AG10803 (cell line): ENCODE results near the gene ZC3H8.
"Not testable (repeated sequence)": the region's sequence is repeated elsewhere in the genome, so short reads cannot be mapped to it uniquely, and the experiment has no call there.

Source experiments
- DNase-seq: peaks from one replicate; pipeline ENCODE4 v3.0.0; 2010; ENCODE audit warnings: low read depth
- H3K4me3 ChIP-seq: 2 replicates; pipeline ENCODE4 v1.5.1; 2011; ENCODE audit warnings: mild to moderate bottlenecking, low read length, control low read depth
- TF ChIP-seq, protein P1 (sequence below): conservative IDR thresholded peaks from 2 replicates; pipeline ENCODE4 v1.5.1; 2011; ENCODE audit warnings: mild to moderate bottlenecking, low read length, control low read depth, inconsistent platforms

The ZC3H8 gene

GRCh38 chr2:112293636-112294401 lies 39.0 kb upstream of the ZC3H8 start:
- no peak for DNase-seq
- TF ChIP-seq, protein P1, sequence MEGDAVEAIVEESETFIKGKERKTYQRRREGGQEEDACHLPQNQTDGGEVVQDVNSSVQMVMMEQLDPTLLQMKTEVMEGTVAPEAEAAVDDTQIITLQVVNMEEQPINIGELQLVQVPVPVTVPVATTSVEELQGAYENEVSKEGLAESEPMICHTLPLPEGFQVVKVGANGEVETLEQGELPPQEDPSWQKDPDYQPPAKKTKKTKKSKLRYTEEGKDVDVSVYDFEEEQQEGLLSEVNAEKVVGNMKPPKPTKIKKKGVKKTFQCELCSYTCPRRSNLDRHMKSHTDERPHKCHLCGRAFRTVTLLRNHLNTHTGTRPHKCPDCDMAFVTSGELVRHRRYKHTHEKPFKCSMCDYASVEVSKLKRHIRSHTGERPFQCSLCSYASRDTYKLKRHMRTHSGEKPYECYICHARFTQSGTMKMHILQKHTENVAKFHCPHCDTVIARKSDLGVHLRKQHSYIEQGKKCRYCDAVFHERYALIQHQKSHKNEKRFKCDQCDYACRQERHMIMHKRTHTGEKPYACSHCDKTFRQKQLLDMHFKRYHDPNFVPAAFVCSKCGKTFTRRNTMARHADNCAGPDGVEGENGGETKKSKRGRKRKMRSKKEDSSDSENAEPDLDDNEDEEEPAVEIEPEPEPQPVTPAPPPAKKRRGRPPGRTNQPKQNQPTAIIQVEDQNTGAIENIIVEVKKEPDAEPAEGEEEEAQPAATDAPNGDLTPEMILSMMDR, result no peak
- H3K4me3 ChIP-seq, result no peak overlapping the region

DNA sequence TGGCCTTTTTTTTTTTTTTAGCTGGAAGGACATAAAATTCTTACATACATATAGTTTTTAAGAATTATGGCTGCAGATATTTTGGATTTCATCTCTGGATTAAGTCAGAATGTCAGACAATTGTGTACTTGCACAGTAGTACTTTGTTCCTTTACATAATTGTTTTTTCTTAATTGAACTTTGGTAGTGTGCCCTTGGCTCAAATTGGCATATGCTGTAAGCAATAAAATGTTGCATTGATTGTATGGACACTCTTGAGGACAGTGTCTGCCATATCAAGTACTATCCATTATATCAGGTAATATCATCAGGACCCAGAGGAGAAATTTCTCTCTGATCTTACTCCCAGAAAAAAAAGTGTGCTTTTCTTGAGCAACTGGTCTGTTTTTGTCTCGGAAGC lies 35.8 kb upstream of the ZC3H8 start:
- TF ChIP-seq, protein P1, result no peak
- H3K4me3 ChIP-seq, result no peak overlapping the region
- no peak for DNase-seq

DNA sequence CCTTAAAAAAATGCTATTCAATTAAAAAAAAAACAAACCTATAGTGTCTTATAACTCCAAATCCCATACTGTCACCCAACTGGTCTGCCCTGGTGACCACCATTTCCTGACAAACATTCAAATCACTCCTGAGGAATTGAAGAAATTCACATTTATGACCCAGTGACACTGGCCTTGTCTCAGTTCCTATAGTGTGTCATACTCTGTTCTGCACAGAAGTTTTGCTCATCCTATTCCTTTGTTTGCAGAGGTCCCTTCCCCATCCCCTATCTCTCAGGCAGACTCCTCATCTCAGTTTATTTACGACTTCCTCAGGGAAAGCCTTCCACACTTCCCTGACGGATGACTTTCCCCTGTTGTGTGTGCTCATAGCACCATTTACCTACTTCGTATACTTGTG lies 35.2 kb upstream of the ZC3H8 start:
- H3K4me3 ChIP-seq, result no peak overlapping the region
- TF ChIP-seq, protein P1, result no peak
- DNase-seq, result no peak

DNA sequence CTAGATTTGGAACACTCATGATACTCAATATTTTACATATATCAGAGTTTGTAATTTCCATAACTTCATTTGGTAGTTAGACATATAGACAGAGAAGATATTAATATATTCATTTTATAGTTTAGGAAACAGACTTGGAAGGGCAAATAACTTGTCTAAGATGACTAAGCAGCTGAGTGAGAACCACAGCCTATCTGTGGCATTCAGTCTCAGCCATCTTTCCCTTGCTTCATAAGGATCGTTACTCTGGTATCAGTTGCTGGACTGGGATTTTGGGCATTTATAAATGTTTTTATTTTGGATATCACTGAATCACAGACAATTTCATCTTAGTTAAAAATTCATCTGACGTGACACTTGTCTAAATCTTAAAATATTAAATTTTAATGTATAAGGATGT lies 28.7 kb upstream of the ZC3H8 start:
- DNase-seq, H3K4me3 ChIP-seq: not testable (repeated sequence)

GRCh38 chr2:112282066-112282465 lies 27.2 kb upstream of the ZC3H8 start:
- DNase-seq, H3K4me3 ChIP-seq: not testable (repeated sequence)

- TF ChIP-seq, protein P1, result no peak
- no peak overlapping the region for H3K4me3 ChIP-seq
- no peak for DNase-seq
Measured at GRCh38 chr2:112277596-112278220, 22.9 kb upstream of the ZC3H8 start.

DNA sequence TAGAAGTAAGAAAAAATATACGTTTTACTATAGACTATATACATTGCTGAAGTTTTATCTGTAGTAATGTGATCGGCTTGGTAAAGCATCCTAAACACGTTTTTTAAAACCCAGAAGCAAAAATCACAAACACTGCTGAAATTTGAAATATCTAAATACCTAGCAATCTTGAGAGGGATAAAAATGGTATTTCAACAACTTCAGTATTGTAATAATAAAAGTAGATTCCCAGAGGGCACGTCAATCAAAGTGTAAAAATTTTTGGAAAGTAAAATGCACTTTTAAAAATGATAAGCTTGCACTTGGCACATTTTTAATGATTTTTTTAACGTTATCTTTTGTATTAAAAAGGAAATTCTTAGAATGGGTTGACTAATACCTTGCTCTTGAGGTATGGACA lies 22.1 kb upstream of the ZC3H8 start:
- TF ChIP-seq, protein P1, result no peak
- no peak for DNase-seq
- no peak overlapping the region for H3K4me3 ChIP-seq
